ENCODE results near the gene SVEP1. TPM values are rescaled to one million over a fixed set of nuclear protein-coding genes. Genes with fewer than 3 reads are reported as not detected.
"Not testable (repeated sequence)": the region's sequence is repeated elsewhere in the genome, so short reads cannot be mapped to it uniquely, and the experiment has no call there.

Gene SVEP1
- not detected in 2 replicates for total RNA-seq (2014; rRNA removed; shearing (Covaris generic))

DNA sequence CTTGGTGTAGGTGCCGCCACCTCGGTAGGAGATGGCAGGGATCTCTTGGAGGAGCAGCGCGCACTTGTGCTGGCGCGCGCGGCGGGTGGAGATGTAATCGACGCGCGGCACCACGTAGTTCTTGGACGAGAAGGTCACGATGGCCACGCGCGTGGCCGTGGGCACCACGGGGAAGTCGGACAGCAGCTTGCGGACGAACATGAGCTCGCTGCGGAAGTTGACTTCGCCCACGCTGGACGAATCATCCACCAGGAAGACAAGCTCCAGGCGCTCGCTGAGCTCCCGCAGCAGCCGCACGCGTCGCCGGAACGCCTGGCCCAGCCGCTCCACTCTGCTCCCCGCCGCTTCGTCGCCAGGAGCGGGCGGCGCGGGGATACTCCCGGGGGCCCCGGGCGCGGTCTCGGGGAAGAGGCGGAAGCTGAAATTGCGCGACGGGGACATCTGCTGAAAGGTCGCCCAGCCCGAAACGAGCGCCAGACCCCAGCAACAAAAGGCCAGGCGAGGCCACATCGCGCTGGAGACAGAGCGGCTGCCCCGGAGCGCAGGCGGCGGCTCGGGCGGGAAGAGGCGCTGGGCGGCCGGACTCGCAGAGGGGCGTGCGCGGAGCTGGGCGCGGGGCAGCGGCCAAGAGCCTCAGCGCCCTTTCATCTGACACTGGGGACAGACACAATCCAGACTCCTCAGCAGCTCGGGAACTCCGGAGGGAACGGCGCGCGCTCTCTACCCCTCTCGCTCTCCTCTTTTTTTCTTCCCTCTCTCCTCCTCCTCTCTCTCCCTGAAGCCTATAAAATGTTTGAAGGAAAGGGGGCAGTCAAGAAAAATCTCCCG, at the start of gene SVEP1:
Gene SVEP1, minus strand, starts transcription at position 708 of the 828 bp plus-strand sequence. Its CDS starts 198 bp downstream, at position 510.
- Histone ChIP-seq H3K4me1 (replicated peaks) (peaks cover 6% of the 10 kb centered on the region), H3K27ac (no peak within 1 kb of the TSS), H3K36me3 (no peaks in the 10 kb centered on the region), H3K9me3 (replicated peaks) (no peaks in the 10 kb centered on the region), H3K27me3 (replicated peaks) (peaks cover 42% of the 10 kb centered on the region), H3K4me3 (peak within 1 kb of the TSS; percentile 38)
- peak in 1 of 2 experiments; percentile 35 for DNase-seq (ENCODE audit: low read depth in 1 of 2, low spot score in 2 of 2)

DNA sequence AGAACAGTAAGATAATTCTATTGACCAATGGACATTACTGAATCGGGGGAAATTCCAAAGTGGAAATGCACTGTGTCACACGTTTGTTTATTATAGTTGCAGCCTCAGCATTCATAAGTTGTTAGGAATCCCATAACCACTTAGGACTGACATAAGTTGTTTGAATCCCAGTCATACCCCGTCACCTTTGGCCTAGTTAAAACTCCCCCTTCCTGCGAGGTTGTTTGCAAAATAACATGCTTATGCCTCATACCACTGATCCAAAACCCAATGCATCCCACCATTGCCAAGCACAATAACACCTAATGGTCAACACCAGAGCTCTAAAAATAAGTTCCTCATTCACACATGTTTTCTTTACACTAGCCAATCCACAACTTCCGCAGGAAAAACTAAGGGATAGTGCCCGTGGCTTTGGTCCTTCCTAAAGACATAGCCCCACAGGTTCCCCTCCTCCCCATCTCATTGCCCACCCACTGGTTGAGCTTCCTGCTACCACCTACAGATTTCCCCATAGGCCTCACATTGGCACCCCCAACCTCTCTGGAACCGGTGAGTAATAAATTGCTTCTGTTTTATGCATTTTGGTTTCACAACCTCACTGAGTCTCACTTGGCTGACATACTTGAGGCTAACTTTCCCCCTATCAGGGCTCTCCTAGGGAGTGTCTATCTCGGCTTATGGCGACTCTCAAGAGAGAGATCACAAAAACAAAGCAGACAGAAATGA, 46.7 kb upstream of the SVEP1 start:
- peak overlapping the region; percentile 75 for H3K27ac ChIP-seq
- DNase-seq (ENCODE audit: low read depth in 1 of 2, low spot score in 2 of 2), result peak; percentile 83 to 85
- no peaks in the 10 kb centered on the region for H3K36me3 ChIP-seq
- no peaks in the 10 kb centered on the region for H3K9me3 ChIP-seq (replicated peaks)
- no peak overlapping the region for H3K4me3 ChIP-seq
- no peaks in the 10 kb centered on the region for H3K27me3 ChIP-seq (replicated peaks)
- H3K4me1 ChIP-seq (replicated peaks), result peaks cover 20% of the 10 kb centered on the region

- no peaks in the 10 kb centered on the region for H3K36me3 ChIP-seq
- DNase-seq (ENCODE audit: low read depth in 1 of 2, low spot score in 2 of 2), result peak in 1 of 2 experiments; percentile 42
- H3K27me3 ChIP-seq (replicated peaks), result no peaks in the 10 kb centered on the region
Observed at GRCh38 chr9:110623462-110624025, 44.0 kb upstream of the SVEP1 start.

GRCh38 chr9:110622368-110622767, 42.8 kb upstream of the SVEP1 start:
- H3K27ac ChIP-seq, result no peak overlapping the region
- no peak overlapping the region for H3K4me3 ChIP-seq
- no peaks in the 10 kb centered on the region for H3K9me3 ChIP-seq (replicated peaks)
- DNase-seq (ENCODE audit: low read depth in 1 of 2, low spot score in 2 of 2), result no peak
- no peaks in the 10 kb centered on the region for H3K27me3 ChIP-seq (replicated peaks)
- H3K4me1 ChIP-seq (replicated peaks), result peaks cover 19% of the 10 kb centered on the region
- no peaks in the 10 kb centered on the region for H3K36me3 ChIP-seq

More at GRCh38 chr9:110623462-110624025, 44.0 kb upstream of the SVEP1 start:
- Histone ChIP-seq H3K4me3 (no peak overlapping the region), H3K9me3 (replicated peaks) (no peaks in the 10 kb centered on the region), H3K27ac (no peak overlapping the region), H3K4me1 (replicated peaks) (peaks cover 20% of the 10 kb centered on the region)

- Histone ChIP-seq H3K4me1 (replicated peaks) (peaks cover 5% of the 10 kb centered on the region; the same call in 1 of the 2 replicates), H3K36me3 (no peaks in the 10 kb centered on the region), H3K9me3 (replicated peaks) (no peaks in the 10 kb centered on the region), H3K27me3 (replicated peaks) (no peaks in the 10 kb centered on the region), H3K27ac (no peak overlapping the region), H3K4me3 (no peak overlapping the region)
- DNase-seq (ENCODE audit: low read depth in 1 of 2, low spot score in 2 of 2), result no peak
Observed at GRCh38 chr9:110620726-110621125, 41.2 kb upstream of the SVEP1 start.

- H3K36me3 ChIP-seq, result no peaks in the 10 kb centered on the region
- H3K4me3 ChIP-seq, result no peak overlapping the region
- no peaks in the 10 kb centered on the region for H3K4me1 ChIP-seq (replicated peaks)
- DNase-seq (ENCODE audit: low read depth in 1 of 2, low spot score in 2 of 2), result no peak
- H3K27ac ChIP-seq, result no peak overlapping the region
- H3K9me3 ChIP-seq (replicated peaks), result no peaks in the 10 kb centered on the region
- H3K27me3 ChIP-seq (replicated peaks), result no peaks in the 10 kb centered on the region
Observed at GRCh38 chr9:110619831-110620230, 40.3 kb upstream of the SVEP1 start.

DNA sequence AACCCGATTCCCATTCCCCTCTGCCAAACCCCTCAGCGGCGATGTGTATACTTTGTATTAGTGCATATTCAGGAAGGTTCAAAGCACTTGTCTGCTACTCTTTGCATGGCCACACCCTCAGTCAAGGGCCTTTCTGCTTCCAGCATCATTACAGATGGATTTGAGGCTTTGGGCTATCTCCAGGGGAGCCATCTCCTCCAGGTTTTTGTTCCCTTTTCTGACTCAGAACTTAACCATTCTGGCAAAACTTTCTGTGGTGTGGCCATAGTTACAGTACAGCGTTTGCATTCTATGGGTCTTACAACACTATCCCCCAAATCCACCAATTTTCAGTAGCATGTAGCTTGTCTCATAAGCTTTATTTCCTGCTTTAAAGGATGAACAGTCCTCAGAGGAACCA, 36.0 kb upstream of the SVEP1 start:
- Histone ChIP-seq H3K36me3 (no peaks in the 10 kb centered on the region), H3K27ac (no peak overlapping the region), H3K4me1 (replicated peaks) (no peaks in the 10 kb centered on the region), H3K4me3 (no peak overlapping the region), H3K9me3 (replicated peaks) (no peaks in the 10 kb centered on the region), H3K27me3 (replicated peaks) (no peaks in the 10 kb centered on the region)
- DNase-seq (ENCODE audit: low read depth in 1 of 2, low spot score in 2 of 2), result no peak

GRCh38 chr9:110614576-110614975, 35.0 kb upstream of the SVEP1 start:
- H3K4me3 ChIP-seq; DNase-seq (ENCODE audit: low read depth in 1 of 2, low spot score in 2 of 2); H3K9me3 ChIP-seq (replicated peaks); H3K4me1 ChIP-seq (replicated peaks); H3K36me3 ChIP-seq; H3K27ac ChIP-seq; H3K27me3 ChIP-seq (replicated peaks): not testable (repeated sequence)

- DNase-seq (ENCODE audit: low read depth in 1 of 2, low spot score in 2 of 2), result no peak
- H3K4me3 ChIP-seq, result no peak overlapping the region
- no peaks in the 10 kb centered on the region for H3K36me3 ChIP-seq
- H3K27ac ChIP-seq, result no peak overlapping the region
- no peaks in the 10 kb centered on the region for H3K9me3 ChIP-seq (replicated peaks)
- no peaks in the 10 kb centered on the region for H3K27me3 ChIP-seq (replicated peaks)
- no peaks in the 10 kb centered on the region for H3K4me1 ChIP-seq (replicated peaks)
Observed at GRCh38 chr9:110606179-110606790, 26.7 kb upstream of the SVEP1 start.

GRCh38 chr9:110605565-110605964, 26.0 kb upstream of the SVEP1 start:
- Histone ChIP-seq H3K27ac (no peak overlapping the region), H3K4me1 (replicated peaks) (no peaks in the 10 kb centered on the region), H3K27me3 (replicated peaks) (no peaks in the 10 kb centered on the region), H3K36me3 (no peaks in the 10 kb centered on the region), H3K4me3 (no peak overlapping the region), H3K9me3 (replicated peaks) (no peaks in the 10 kb centered on the region)
- no peak for DNase-seq (ENCODE audit: low read depth in 1 of 2, low spot score in 2 of 2)

GRCh38 chr9:110604171-110604601, 24.6 kb upstream of the SVEP1 start:
- no peak for DNase-seq (ENCODE audit: low read depth in 1 of 2, low spot score in 2 of 2)

GRCh38 chr9:110602281-110602680, 22.7 kb upstream of the SVEP1 start:
- no peaks in the 10 kb centered on the region for H3K36me3 ChIP-seq
- no peaks in the 10 kb centered on the region for H3K27me3 ChIP-seq (replicated peaks)
- no peak for DNase-seq (ENCODE audit: low read depth in 1 of 2, low spot score in 2 of 2)
- H3K9me3 ChIP-seq (replicated peaks), result no peaks in the 10 kb centered on the region
- H3K27ac ChIP-seq, result no peak overlapping the region
- no peaks in the 10 kb centered on the region for H3K4me1 ChIP-seq (replicated peaks)
- no peak overlapping the region for H3K4me3 ChIP-seq

More at GRCh38 chr9:110604171-110604601, 24.6 kb upstream of the SVEP1 start:
- H3K4me1 ChIP-seq (replicated peaks), result no peaks in the 10 kb centered on the region
- H3K4me3 ChIP-seq, result no peak overlapping the region
- H3K27ac ChIP-seq, result no peak overlapping the region
- H3K9me3 ChIP-seq (replicated peaks), result no peaks in the 10 kb centered on the region
- H3K27me3 ChIP-seq (replicated peaks), result no peaks in the 10 kb centered on the region
- no peaks in the 10 kb centered on the region for H3K36me3 ChIP-seq

- no peaks in the 10 kb centered on the region for H3K36me3 ChIP-seq
- no peaks in the 10 kb centered on the region for H3K4me1 ChIP-seq (replicated peaks)
- H3K27ac ChIP-seq, result no peak overlapping the region
- no peak for DNase-seq (ENCODE audit: low read depth in 1 of 2, low spot score in 2 of 2)
- no peaks in the 10 kb centered on the region for H3K9me3 ChIP-seq (replicated peaks)
- no peaks in the 10 kb centered on the region for H3K27me3 ChIP-seq (replicated peaks)
- H3K4me3 ChIP-seq, result no peak overlapping the region
Observed at GRCh38 chr9:110601098-110601497, 21.6 kb upstream of the SVEP1 start.
